GM18907 (cell line): ENCODE data around the gene RNF115.
"Not testable (repeated sequence)": the region's sequence is repeated elsewhere in the genome, so short reads cannot be mapped to it uniquely, and the experiment has no call there.

Experiments
- ATAC-seq: cut with Tn5 transposase; IDR thresholded peaks from one replicate; pipeline ENCODE4 v1.9.1; 2021; ENCODE audit warnings: mild to moderate bottlenecking, moderate library complexity; ENCODE audit not compliant: unreplicated experiment

The RNF115 gene

DNA sequence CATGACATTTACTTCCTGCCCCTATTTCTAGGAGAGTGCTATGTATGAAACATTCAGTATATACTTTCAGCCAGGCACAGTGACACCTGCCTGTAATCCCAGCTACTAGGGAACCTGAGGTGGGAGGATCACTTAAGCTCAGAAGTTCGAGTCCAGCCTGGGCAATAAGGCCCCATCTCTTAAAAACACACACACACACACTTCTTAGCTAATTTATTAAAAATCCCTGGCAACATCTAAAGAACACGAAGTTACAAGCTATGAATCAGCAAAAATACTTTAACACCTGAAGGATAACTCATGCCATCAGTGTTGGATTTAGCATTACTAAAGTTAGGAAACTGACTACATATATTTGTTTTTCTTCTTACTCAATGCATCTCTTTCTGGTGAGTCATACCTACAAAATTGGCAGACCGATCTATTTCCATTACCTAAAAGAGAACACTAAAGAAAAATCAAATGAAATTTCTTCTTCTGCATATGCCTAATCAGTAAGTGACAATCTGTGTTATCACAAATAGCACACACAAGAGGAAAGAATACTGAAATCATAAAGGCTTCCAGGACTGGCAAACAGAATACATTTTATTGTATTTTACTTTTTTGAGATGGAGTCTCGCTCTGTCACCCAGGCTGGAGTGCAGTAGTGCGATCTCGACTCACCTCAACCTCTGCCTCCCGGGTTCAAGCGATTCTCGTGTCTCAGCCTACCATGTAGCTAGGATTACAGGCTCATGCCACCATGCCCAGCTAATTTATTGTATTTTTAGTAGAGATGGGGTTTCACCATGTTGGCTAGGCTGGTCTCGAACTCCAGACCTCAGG lies 41.4 kb downstream of the RNF115 start:
- no peak for ATAC-seq

DNA sequence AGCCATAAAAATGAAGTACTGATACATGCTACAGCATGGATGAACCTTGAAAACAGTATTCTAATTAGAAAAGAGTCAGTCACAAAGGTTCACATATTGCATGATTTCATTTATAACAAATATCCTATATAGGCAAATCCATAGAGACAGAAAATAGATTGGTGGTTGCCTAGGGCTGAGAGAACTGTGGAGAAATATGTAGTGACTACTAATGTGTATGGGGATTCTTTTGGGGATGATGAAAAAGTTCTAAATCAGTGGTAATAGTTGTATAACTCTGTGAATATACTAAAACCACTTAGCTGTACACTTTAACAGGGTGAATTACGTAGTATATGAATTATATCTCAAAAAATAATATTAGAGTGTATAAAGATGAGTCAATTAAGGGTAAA lies 45.8 kb downstream of the RNF115 start:
- no peak for ATAC-seq

DNA sequence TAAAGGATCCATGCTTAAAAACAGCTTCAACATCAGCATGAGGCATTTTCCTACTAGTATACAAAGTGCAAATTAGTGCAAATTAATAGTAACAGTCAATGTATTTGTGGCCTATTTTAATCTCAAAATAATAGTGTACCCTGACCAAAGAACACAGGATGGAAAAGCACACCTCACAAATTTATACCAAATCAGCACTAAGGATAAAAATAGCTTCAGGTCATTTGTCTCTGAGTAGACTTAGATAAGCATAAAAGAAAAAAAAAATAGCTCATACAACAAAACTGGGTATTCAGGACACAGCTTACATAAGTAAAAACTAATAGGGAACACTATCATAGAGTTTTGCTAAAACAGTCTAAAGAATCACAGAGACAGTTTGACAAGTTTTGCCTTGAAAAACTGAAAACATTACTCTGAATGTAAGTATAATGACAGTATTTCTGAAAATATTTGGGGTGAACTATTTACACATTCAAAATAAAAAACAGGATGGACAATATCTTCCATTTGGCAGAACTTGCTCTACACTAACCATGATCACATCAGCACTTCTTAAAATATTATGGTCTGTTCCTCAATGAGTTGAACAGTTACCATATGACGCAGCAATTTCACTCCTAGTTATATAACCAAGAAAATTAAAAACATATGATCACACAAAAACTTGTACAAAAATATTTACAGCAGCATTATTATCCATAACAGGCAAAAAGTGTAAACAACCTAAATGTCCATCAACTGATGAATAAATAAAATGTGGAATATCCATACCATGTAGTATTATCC lies 46.3 kb downstream of the RNF115 start:
- ATAC-seq, result no peak

DNA sequence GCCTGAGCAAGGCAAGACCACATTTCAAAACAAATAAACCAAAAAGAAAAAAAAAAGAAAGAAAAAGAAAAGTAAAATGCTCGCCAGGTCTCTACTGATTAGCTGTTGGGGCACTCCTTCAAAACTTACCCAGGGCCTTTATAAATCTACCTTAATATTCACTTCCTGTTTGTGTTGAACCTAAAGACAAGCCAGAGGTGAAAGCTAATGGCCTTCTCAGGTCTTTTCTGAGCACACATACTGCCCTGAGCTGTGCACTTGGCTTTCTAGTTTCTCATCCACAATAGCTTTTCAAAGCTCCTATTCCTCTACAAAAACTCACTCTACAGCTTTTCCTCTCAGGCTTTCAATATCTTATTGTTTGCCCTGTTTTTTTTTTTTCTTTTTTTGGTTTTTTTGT lies 50.5 kb downstream of the RNF115 start:
- no peak for ATAC-seq

DNA sequence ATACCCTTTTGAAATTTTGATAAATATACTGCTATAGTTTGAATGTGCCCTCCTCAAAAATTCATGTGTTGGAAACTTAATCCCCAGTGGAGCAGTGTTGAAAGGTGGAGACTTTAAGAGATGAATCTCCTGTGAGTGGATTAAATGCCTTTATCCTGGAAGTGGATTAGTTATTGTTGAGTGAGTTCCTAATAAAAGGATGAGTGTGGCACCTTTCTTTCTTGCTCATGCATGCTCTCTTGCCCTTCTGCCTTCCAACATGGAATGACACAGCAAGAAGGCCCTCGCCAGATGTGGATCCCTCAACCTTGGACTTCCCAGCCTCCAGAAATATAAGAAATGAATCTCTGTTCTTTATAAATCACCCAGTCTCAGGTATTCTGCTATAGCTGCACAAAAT lies 52.8 kb downstream of the RNF115 start:
- no peak for ATAC-seq

DNA sequence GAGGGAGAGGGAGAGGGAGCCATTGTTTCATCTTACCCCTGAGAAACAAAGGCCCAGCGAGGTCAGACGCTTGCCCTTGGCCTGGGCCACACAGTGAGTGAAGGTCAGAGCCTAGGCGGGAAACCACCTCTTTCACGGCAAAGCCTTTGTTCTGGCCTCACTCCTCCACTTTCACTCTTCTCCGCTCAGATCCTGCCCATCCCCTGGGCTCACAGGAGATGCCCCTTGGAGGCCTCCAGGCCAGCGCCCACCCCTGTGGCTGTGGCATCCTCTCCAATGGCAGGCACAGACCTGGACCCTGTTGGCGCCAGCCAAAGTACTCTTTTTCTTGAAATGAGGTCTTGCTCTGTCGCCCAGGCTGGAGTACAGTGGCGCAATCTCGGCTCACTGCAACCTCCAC lies 55.9 kb downstream of the RNF115 start:
- ATAC-seq, result not testable (repeated sequence)

DNA sequence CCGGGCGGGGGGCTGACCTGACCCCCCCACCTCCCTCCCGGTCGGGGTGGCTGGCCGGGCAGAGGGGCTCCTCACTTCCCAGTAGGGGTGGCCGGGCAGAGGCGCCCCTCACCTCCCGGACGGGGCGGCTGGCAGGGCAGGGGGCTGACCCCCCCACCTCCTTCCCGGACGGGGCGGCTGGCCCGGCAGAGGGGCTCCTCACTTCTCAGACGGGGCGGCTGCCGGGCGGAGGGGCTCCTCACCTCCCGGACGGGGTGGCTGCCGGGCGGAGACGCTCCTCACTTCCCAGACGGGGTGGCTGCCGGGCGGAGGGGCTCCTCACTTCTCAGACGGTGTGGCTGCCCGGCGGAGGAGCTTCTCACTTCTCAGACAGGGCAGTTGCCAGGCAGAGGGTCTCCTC lies 57.0 kb downstream of the RNF115 start:
- not testable (repeated sequence) for ATAC-seq

DNA sequence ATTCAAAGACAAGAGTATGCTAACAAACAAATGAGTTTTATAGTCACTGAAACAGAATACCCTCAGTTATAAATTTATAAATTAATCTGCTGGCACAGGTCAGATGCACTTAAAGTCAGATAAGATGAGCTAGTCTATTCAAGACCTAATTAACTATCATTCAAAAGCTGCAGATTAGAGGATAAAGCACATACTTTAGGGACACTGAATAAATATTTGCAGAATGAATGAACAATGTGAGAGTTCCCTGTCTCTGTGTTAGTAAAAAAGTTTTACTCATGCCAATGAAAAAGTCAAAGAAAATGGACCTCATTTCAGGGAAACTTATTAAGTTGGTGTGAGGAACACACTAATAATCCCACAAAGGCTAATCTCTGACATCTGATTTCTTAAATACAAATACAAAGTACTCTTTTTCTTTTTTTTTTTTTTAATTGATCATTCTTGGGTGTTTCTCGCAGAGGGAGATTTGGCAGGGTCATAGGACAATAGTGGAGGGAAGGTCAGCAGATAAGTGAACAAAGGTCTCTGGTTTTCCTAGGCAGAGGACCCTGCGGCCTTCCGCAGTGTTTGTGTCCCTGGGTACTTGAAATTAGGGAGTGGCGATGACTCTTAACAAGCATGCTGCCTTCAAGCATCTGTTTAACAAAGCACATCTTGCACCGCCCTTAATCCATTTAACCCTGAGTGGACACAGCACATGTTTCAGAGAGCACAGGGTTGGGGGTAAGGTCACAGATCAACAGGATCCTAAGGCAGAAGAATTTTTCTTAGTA lies 58.1 kb downstream of the RNF115 start:
- ATAC-seq, result not testable (repeated sequence)

DNA sequence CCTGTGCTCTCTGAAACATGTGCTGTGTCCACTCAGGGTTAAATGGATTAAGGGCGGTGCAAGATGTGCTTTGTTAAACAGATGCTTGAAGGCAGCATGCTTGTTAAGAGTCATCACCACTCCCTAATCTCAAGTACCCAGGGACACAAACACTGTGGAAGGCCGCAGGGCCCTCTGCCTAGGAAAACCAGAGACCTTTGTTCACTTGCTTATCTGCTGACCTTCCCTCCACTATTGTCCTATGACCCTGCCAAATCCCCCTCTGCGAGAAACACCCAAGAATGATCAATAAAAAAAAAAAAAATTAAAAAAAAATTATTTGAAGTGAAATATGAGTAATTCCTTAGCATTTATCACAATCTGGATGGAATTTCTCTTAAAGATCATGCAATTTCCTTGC lies 58.8 kb downstream of the RNF115 start:
- not testable (repeated sequence) for ATAC-seq

DNA sequence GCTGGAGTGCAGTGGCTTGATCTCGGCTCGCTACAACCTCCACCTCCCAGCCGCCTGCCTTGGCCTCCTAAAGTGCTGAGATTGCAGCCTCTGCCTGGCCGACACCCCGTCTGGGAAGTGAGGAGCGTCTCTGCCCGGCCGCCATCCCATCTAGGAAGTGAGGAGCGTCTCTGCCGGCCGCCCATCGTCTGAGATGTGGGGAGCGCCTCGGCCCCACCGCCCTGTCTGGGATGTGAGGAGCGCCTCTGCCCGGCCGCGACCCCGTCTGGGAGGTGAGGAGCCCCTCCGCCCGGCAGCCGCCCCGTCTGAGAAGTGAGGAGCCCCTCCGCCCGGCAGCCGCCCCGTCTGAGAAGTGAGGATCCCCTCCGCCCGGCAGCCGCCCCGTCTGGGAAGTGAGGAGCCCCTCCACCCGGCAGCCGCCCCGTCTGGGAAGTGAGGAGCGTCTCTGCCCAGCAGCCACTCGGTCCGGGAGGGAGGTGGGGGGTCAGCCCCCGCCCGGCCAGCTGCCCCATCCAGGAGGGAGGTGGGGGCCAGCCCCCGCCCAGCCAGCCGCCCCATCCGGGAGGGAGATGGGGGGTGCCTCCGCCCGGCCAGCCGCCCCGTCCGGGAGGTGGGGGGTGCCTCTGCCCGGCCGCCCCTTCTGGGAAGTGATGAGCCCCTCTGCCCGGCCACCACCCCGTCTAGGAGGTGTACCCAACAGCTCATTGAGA lies 59.5 kb downstream of the RNF115 start:
- not testable (repeated sequence) for ATAC-seq

DNA sequence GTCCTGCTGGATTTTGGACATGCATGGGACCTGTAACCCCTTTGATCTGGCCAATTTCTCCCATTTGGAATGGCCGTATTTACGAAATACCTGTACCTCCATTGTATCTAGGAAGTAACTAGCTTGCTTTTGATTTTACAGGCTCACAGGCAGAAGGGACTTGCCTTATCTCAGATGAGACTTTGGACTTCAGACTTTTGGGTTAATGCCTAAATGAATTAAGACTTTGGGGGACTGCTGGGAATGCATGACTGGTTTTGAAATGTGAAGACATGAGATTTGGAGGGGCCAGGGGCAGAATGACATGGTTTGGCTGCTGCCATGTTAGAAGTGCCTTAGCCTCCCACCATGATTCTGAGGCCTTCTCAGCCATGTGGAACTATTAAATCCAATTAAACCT lies 61.9 kb downstream of the RNF115 start:
- not testable (repeated sequence) for ATAC-seq

DNA sequence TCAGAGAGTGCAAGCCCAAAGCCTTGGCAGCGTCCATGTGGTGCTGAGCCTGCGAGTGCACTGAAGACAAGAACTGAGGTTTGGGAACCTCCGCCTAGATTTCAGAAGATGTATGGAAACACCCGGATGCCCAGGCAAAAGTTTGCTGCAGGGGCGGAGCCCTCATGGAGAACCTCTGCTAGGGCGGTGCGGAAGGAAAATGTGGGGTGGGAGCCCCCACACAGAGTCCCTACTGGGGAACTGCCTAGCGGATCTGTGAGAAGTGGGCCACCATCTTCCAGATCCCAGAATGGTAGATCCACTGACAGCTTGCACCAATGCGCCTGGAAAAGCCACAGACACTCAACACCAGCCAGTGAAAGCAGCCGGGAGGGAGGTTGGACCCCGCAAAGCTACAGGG lies 62.4 kb downstream of the RNF115 start:
- not testable (repeated sequence) for ATAC-seq

DNA sequence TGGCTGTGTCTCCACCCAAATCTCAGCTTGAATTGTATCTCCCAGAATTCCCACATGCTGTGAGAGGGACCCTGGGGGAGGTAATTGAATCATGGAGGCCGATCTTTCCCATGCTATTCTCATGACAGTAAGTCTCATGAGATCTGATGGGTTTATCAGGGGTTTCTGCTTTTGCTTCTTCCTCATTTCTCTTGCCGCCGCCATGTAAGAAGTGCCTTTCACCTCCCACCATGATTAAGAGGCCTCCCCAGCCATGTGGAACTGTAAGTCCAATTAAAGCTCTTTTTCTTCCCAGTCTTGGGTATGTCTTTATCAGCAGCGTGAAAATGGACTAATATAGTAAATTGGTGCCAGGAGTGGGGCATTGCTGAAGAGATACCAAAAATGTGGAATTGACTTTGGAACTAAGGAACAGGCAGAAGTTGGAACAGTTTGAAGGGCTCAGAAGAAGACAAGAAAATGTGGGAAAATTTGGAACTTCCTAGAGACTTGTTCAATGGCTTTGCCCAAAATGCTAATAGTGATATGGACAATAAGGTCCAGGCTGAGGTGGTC lies 63.4 kb downstream of the RNF115 start:
- ATAC-seq, result not testable (repeated sequence)

DNA sequence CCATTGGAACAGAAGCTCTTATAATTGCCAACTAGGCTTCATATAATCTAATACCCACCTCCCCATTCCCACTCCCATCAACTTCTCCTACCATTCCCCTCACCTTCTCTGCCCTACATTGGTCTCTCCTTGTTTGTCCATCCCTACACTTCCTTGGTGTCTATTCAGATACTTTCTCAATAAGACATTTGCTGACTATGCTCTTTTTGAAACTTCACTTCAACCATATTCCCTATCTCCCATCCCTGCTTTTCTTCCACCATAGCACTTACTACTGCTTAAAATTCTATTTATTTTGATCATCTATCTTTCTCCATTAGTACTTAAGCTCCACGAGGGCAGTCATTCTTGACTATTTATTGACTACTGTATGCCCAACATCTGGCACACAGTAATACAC lies 64.2 kb downstream of the RNF115 start:
- ATAC-seq, result no peak

DNA sequence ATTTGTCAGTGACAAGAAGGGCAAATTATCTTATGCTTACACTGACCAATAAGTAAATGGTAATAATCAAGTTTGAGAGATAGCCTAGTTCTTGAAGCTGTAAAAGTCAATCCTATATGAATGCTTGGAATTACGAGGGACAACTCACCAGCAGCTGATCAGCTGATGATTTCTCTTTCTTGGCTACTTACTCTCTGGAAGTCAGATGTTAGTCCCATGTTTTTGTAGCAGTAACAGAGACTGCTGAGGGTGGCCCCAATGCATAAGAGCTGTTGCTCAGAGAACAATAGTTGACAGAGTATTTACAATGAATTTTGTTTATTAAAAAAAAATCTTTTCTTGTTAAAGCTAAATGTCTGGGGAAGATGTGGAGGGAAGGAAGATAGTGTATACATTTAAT lies 65.3 kb downstream of the RNF115 start:
- ATAC-seq, result no peak

DNA sequence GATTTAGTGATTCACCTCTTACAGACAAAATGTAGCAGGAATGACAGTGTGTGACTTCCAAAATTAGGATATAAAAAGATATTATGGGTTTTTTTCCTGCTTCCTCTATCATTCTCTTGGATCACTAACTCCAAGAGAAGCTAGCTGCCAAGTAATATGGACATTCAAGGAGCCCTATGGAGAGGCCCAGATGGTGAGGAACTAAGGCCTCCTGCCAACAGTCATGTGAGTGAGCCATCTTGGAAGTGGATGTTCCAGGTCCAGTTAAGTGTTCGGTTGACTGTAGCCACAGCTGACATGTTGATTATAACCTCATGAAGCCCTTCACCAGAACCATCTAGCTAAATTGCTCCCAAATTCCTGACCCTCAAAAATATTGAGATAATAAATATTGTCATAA lies 65.8 kb downstream of the RNF115 start:
- no peak for ATAC-seq

DNA sequence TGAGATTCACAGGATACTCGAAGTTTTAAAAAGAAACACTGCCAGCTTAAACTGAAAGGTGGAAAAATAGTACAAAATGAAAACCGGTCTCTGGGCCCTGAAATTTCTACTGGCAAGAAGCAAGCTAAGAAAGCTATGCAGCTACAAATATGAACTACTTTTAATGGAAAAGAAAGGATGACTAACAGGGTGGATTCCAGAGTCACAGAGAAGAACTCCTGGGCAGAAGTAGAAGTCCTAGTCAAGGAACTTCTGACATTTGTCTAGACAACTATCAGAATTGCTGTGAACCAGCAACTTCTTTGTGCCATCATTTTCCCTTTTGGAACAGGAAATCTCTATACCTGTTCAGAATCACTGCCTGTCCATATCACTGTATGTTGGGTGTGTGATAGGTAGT lies 66.5 kb downstream of the RNF115 start:
- no peak for ATAC-seq

DNA sequence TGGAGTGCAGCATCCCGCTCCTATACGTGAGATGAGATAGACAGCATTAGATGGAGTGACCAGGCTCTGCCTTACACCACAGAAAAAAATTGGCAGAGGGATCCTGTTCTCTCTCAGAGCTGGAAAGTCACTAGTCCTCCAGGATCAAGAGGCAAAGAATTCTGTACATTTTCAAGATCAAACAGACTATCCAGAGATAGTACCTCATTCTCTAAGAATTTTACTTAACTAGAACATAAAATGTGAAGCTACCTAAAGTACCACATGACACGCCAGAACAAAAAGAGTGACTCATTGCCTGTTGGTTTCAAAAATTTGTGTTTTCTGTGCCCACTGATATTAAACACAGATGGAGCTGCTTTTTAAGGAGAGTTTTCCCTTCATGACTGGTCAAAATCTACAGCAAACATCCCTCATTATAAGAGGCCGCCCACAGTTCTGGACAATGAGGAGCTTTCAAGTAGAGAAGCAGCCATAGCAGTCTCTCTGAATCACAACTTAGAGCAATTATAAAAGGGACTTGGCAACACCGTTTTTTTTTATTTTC lies 72.3 kb downstream of the RNF115 start:
- ATAC-seq, result no peak

DNA sequence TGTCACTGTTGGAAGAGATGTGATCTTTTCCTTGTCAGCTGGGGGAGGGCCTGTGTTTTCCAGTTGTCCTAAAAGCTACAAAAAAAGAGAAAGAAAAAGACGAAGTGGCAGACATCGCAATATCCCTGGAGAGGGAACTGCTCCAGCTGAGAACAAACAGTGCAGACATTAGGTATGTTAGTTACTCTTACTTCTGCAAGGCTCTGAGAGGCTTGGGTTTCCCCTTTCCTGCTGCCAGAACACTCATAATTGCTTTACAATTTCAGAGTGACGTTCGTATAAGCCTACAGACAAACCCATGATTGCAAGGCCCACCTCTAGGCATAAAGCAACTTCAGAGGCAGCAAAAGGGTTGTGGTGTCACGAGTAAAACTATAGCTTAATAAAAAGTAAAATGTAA lies 73.5 kb downstream of the RNF115 start:
- ATAC-seq, result no peak
